ENCODE measurements around the gene ENKD1.

The ENKD1 gene

GRCh38 chr16:67679935-67680897, 13.7 kb upstream of the ENKD1 start:
- DNase-seq, result no peak

GRCh38 chr16:67678354-67679023, 11.9 kb upstream of the ENKD1 start:
- no peak for DNase-seq

- DNase-seq, result no peak
Measured at GRCh38 chr16:67677712-67678111, 11.2 kb upstream of the ENKD1 start.

GRCh38 chr16:67676939-67677338, 10.4 kb upstream of the ENKD1 start:
- DNase-seq, result no peak

- no peak for DNase-seq
Measured at GRCh38 chr16:67676516-67676915, 10.0 kb upstream of the ENKD1 start.

GRCh38 chr16:67675999-67676398, 9.4 kb upstream of the ENKD1 start:
- DNase-seq, result no peak

GRCh38 chr16:67675579-67675935, 9.0 kb upstream of the ENKD1 start:
- no peak for DNase-seq

- DNase-seq, result no peak
Measured at GRCh38 chr16:67674851-67675578, 8.5 kb upstream of the ENKD1 start.

- peak in 18 of 51 donors; percentile 10 to 43 (median 26) for DNase-seq
Measured at GRCh38 chr16:67673712-67674580, 7.4 kb upstream of the ENKD1 start.

GRCh38 chr16:67672739-67673662, 6.5 kb upstream of the ENKD1 start:
- DNase-seq, result peak in 33 of 51 donors; percentile 9 to 72 (median 38)

GRCh38 chr16:67672306-67672705, 5.8 kb upstream of the ENKD1 start:
- DNase-seq, result no peak

- no peak for DNase-seq
Measured at GRCh38 chr16:67669499-67670101, 3.0 kb upstream of the ENKD1 start.

- DNase-seq, result no peak
Measured at GRCh38 chr16:67668495-67669157, 2.1 kb upstream of the ENKD1 start.

- DNase-seq, result peak in 50 of 51 donors; percentile 11 to 93 (median 75)
Measured at GRCh38 chr16:67667817-67668494, 1.4 kb upstream of the ENKD1 start.

GRCh38 chr16:67667453-67667816, 885 bp upstream of the ENKD1 start:
- DNase-seq, result no peak

- DNase-seq, result peak in 3 of 51 donors; percentile 17 to 26 (median 18)
Measured at GRCh38 chr16:67666032-67666551, 458 bp downstream of the ENKD1 start.

GRCh38 chr16:67665598-67665997, 952 bp downstream of the ENKD1 start:
- DNase-seq, result no peak

GRCh38 chr16:67664871-67665270, 1.7 kb downstream of the ENKD1 start:
- DNase-seq, result no peak
